HG03095 (cell line): Measurements from ENCODE around the gene NR2F1.
"Not testable (repeated sequence)": the region's sequence is repeated elsewhere in the genome, so short reads cannot be mapped to it uniquely, and the experiment has no call there.

Source experiments
- ATAC-seq: cut with Tn5 transposase; IDR thresholded peaks from one replicate; pipeline ENCODE4 v1.9.1; 2021; ENCODE audit warnings: moderate library complexity; ENCODE audit not compliant: unreplicated experiment

The NR2F1 gene

GRCh38 chr5:93582677-93583438 is at the start of gene NR2F1:
Gene NR2F1, plus strand, starts transcription at chr5:93583222. Its CDS starts 1,802 bp downstream, at chr5:93585024.
- ATAC-seq: no peak

GRCh38 chr5:93545872-93546271 is 37.1 kb upstream of the NR2F1 start:
- ATAC-seq: no peak

GRCh38 chr5:93549594-93549993 is 33.4 kb upstream of the NR2F1 start:
- not testable (repeated sequence) for ATAC-seq

GRCh38 chr5:93557021-93557604 is 25.9 kb upstream of the NR2F1 start:
- ATAC-seq: no peak

- ATAC-seq: no peak
Measured at GRCh38 chr5:93566091-93566490, 16.9 kb upstream of the NR2F1 start.

- ATAC-seq: no peak
Measured at GRCh38 chr5:93567424-93567823, 15.6 kb upstream of the NR2F1 start.

- no peak for ATAC-seq
Measured at GRCh38 chr5:93569300-93570160, 13.5 kb upstream of the NR2F1 start.

- ATAC-seq: peak; percentile 61
Measured at GRCh38 chr5:93570294-93571113, 12.5 kb upstream of the NR2F1 start.

GRCh38 chr5:93571114-93571949 is 11.7 kb upstream of the NR2F1 start:
- no peak for ATAC-seq

- no peak for ATAC-seq
Measured at GRCh38 chr5:93572101-93572607, 10.9 kb upstream of the NR2F1 start.

GRCh38 chr5:93572608-93573353 is 10.2 kb upstream of the NR2F1 start:
- ATAC-seq: no peak

- ATAC-seq: no peak
Measured at GRCh38 chr5:93573354-93574351, 9.4 kb upstream of the NR2F1 start.

GRCh38 chr5:93574491-93575305 is 8.3 kb upstream of the NR2F1 start:
- ATAC-seq: no peak

GRCh38 chr5:93575461-93576414 is 7.3 kb upstream of the NR2F1 start:
- ATAC-seq: no peak

- no peak for ATAC-seq
Measured at GRCh38 chr5:93576994-93577853, 5.8 kb upstream of the NR2F1 start.
